Cardiac muscle cell (in vitro differentiated cells and primary cell): Measurements from ENCODE around the gene FAM83G. TPM values are rescaled to one million over a fixed set of nuclear protein-coding genes. Genes with fewer than 3 reads are reported as not detected.
A peak's percentile ranks its signal among the peaks of the same experiment; 100 is the strongest.
"Not testable (repeated sequence)": the region's sequence is repeated elsewhere in the genome, so short reads cannot be mapped to it uniquely, and the experiment has no call there.

ENCODE experiments used
- DNase-seq, 2 donors: peaks; one replicate each; pipeline versions ENCODE4 v3.0.0 to v3.0.0-alpha.2; 2010 to 2017; ENCODE audit warnings: low read depth in 1 of 2, low spot score in 1 of 2
- H3K27ac ChIP-seq: fragments of 200-600 bp; sonication (generic); 2 replicates; pipeline ENCODE4 v1.5.1; 2016
- H3K27me3 ChIP-seq: fragments of 200-600 bp; sonication (generic); 2 replicates; pipeline ENCODE4 v1.6.0; 2016; ENCODE audit warnings: control low read depth
- H3K36me3 ChIP-seq: fragments of 200-600 bp; sonication (generic); 2 replicates; pipeline ENCODE4 v1.5.1; 2016; ENCODE audit warnings: control low read depth
- H3K4me1 ChIP-seq: fragments of 200-600 bp; sonication (generic); 2 replicates; pipeline ENCODE4 v1.8.1; 2017; ENCODE audit warnings: low read depth, mild to moderate bottlenecking, mixed run types
- H3K4me3 ChIP-seq: fragments of 200-600 bp; sonication (generic); 2 replicates; pipeline ENCODE4 v1.5.1; 2016; ENCODE audit warnings: mild to moderate bottlenecking
- H3K9me3 ChIP-seq: fragments of 200-600 bp; sonication (generic); 2 replicates; pipeline ENCODE4 v1.5.1; 2017; ENCODE audit warnings: low read depth, mild to moderate bottlenecking, control low read depth
- polyA plus RNA-seq: library from polyadenylated mRNA; unstranded; fragments of >200 nt; fragmentation: Nextera tagmentation; extraction: Ambion mirVana; gene quantifications from 2 replicates; pipeline ENCODE4 v1.2.1, GENCODE V29; 2016
- total RNA-seq: library from RNA; depleted of rRNA; stranded (reverse); fragments of >200 nt; gene quantifications from 2 replicates; pipeline ENCODE4 v1.2.3, GENCODE V29; 2016
- TF ChIP-seq, protein P1 (sequence below): IDR thresholded peaks from 2 replicates; pipeline ENCODE4 v1.5.1; 2012; ENCODE audit warnings: low read depth, mild to moderate bottlenecking, low read length

The FAM83G gene
- total and polyA plus RNA-seq, 2 experiments from 2014 or later, result 0.83 to 8.0 TPM

GRCh38 chr17:18928628-18929125 is 75.9 kb downstream of the FAM83G start:
- TF ChIP-seq, protein P1, sequence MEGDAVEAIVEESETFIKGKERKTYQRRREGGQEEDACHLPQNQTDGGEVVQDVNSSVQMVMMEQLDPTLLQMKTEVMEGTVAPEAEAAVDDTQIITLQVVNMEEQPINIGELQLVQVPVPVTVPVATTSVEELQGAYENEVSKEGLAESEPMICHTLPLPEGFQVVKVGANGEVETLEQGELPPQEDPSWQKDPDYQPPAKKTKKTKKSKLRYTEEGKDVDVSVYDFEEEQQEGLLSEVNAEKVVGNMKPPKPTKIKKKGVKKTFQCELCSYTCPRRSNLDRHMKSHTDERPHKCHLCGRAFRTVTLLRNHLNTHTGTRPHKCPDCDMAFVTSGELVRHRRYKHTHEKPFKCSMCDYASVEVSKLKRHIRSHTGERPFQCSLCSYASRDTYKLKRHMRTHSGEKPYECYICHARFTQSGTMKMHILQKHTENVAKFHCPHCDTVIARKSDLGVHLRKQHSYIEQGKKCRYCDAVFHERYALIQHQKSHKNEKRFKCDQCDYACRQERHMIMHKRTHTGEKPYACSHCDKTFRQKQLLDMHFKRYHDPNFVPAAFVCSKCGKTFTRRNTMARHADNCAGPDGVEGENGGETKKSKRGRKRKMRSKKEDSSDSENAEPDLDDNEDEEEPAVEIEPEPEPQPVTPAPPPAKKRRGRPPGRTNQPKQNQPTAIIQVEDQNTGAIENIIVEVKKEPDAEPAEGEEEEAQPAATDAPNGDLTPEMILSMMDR, result no peak
- Histone ChIP-seq H3K4me3 (no peak overlapping the region), H3K27me3 (no peaks in the 10 kb centered on the region), H3K4me1 (no peaks in the 10 kb centered on the region), H3K27ac (no peak overlapping the region), H3K9me3 (no peaks in the 10 kb centered on the region), H3K36me3 (peaks cover 19% of the 10 kb centered on the region)
- DNase-seq, result no peak

GRCh38 chr17:18925187-18925586 is 79.4 kb downstream of the FAM83G start:
- Histone ChIP-seq H3K4me3 (no peak overlapping the region), H3K9me3 (no peaks in the 10 kb centered on the region), H3K36me3 (peaks cover 10% of the 10 kb centered on the region), H3K27ac (no peak overlapping the region), H3K4me1 (peaks cover 20% of the 10 kb centered on the region), H3K27me3 (no peaks in the 10 kb centered on the region)
- TF ChIP-seq, protein P1, result no peak
- DNase-seq, result no peak

DNA sequence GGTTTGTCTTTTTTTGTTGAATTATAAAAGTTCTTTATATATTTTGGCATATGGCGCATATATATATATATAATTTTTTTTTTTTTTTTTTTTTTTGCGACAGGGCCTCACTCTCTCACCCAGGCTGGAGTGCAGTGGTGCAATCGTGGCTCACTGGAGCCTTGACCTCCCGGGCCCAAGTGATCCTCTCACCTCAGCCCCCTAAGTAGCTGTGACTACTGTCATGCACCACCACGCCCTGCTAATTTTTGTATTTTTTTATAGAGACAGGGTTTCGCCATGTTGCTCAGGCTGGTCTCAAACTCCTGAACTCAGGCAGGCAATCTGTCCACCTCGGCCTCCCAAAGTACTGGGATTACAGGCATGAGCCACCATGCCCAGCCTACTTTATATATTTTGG is 82.0 kb downstream of the FAM83G start:
- H3K36me3 ChIP-seq, H3K9me3 ChIP-seq, H3K27me3 ChIP-seq, H3K27ac ChIP-seq, DNase-seq, H3K4me3 ChIP-seq: not testable (repeated sequence)
- H3K4me1 ChIP-seq, result peaks cover 20% of the 10 kb centered on the region

DNA sequence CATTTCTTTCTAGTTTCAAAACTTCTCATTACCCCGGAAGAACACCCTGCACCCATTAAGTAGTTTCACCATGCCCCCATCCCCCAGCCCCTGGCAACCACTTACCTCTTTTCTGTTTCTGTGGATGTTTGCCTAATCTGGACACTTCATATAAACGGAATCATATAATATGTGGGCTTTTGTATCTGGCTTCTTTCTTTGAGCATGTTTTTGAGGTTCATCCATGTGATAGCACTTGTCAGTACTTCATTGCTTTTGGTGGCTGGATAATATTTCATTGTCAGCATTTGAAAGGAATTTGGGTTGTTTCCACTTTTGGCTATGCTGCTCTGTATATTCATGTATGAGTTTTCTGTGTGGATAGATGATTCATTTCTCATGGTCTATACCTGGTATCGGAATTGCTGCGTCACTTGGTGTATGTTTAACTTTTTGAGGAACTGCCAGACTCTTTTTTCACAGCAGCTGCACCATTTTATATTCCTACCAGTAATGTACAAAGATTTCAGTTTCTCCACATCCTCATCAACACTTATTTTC is 82.6 kb downstream of the FAM83G start:
- H3K36me3 ChIP-seq, result peaks cover 3% of the 10 kb centered on the region
- TF ChIP-seq, protein P1, result no peak
- peaks cover 20% of the 10 kb centered on the region for H3K4me1 ChIP-seq
- peak in 1 of 2 donors; percentile 60 for DNase-seq
- no peak overlapping the region for H3K4me3 ChIP-seq
- no peaks in the 10 kb centered on the region for H3K9me3 ChIP-seq
- H3K27me3 ChIP-seq, result no peaks in the 10 kb centered on the region
- no peak overlapping the region for H3K27ac ChIP-seq

- peaks cover 3% of the 10 kb centered on the region for H3K36me3 ChIP-seq
- TF ChIP-seq, protein P1, result no peak
- no peaks in the 10 kb centered on the region for H3K27me3 ChIP-seq
- no peak overlapping the region for H3K4me3 ChIP-seq
- H3K27ac ChIP-seq, result peak overlapping the region; percentile 49
- no peaks in the 10 kb centered on the region for H3K9me3 ChIP-seq
- H3K4me1 ChIP-seq, result peaks cover 20% of the 10 kb centered on the region
- no peak for DNase-seq
These were observed 83.1 kb downstream of the FAM83G start for GRCh38 chr17:18921485-18921884.

- Histone ChIP-seq H3K9me3 (no peaks in the 10 kb centered on the region), H3K27me3 (no peaks in the 10 kb centered on the region), H3K4me1 (peaks cover 20% of the 10 kb centered on the region), H3K4me3 (no peak overlapping the region), H3K36me3 (peaks cover 3% of the 10 kb centered on the region), H3K27ac (peak overlapping the region; percentile 49)
- TF ChIP-seq, protein P1, result no peak
- DNase-seq, result peak; percentile 2 to 3
These were observed 83.6 kb downstream of the FAM83G start for GRCh38 chr17:18920911-18921441.
